K562 (cell line): ENCODE measurements around the gene ESPN. TPM values are rescaled to one million over a fixed set of nuclear protein-coding genes. Genes with fewer than 3 reads are reported as not detected.

Source experiments
- CBX3 ChIP-seq, 2 experiments: IDR thresholded peaks; 1 replicate in 1 of 2; 2 replicates in 1 of 2; pipeline ENCODE4 v1.6.1; 2012; ENCODE audit warnings: inconsistent platforms in 2 of 2, low read length in 2 of 2, borderline replicate concordance in 1 of 2, control low read depth in 1 of 2
- CREB3 ChIP-seq: fragments of 450-650 bp; conservative IDR thresholded peaks from 2 replicates; pipeline ENCODE4 v1.6.1; 2016; ENCODE audit warnings: missing genetic modification characterization, low read depth, mild to moderate bottlenecking, missing compliant biosample characterization, moderate library complexity
- ESRRB ChIP-seq: fragments of 250-450 bp; sonication (Bioruptor Pico); IDR thresholded peaks from 2 replicates; pipeline ENCODE4 v1.5.0; 2020; ENCODE audit warnings: mild to moderate bottlenecking, moderate library complexity, borderline replicate concordance
- GATAD2A ChIP-seq: fragments of 450-650 bp; IDR thresholded peaks from 2 replicates; pipeline ENCODE4 v1.6.1; 2017
- KLF13 ChIP-seq: fragments of 450-650 bp; IDR thresholded peaks from 2 replicates; pipeline ENCODE4 v1.6.1; 2016; ENCODE audit warnings: missing genetic modification characterization, low read depth, mild to moderate bottlenecking, missing compliant biosample characterization, moderate library complexity, borderline replicate concordance
- L3MBTL2 ChIP-seq: fragments of 450-650 bp; IDR thresholded peaks from 2 replicates; pipeline ENCODE4 v1.6.1; 2016; ENCODE audit warnings: mild to moderate bottlenecking, moderate library complexity
- NCOA2 ChIP-seq, 2 experiments: fragments of 450-650 bp; IDR thresholded peaks; 2 replicates each; pipeline ENCODE4 v1.6.1; 2018; ENCODE audit warnings: mild to moderate bottlenecking in 2 of 2, moderate library complexity in 1 of 2; ENCODE audit not compliant: partially characterized antibody in 2 of 2
- PCBP2 ChIP-seq: fragments of 200-400 bp; formaldehyde crosslinking; IDR thresholded peaks from 2 replicates; pipeline ENCODE4 v1.6.1; 2018; ENCODE audit warnings: low read length, low read depth, mild to moderate bottlenecking, moderate library complexity; ENCODE audit not compliant: poor library complexity, severe bottlenecking
- PHTF2 ChIP-seq: fragments of 250-450 bp; sonication (Bioruptor Pico); IDR thresholded peaks from 2 replicates; pipeline ENCODE4 v1.5.0; 2021; ENCODE audit warnings: mild to moderate bottlenecking
- SRF ChIP-seq, 2 experiments: fragments of 250-450, 450-650 bp in 1 of 2; sonication (Bioruptor Pico) in 1 of 2; sonication (generic) in 1 of 2; formaldehyde crosslinking; IDR thresholded peaks; 2 replicates each; pipeline versions ENCODE4 v1.5.0 to v1.5.1; 2020 to 2022; ENCODE audit warnings: mild to moderate bottlenecking in 1 of 2, missing genetic modification reagents in 1 of 2
- TAL1 ChIP-seq: fragments of 450-650 bp; IDR thresholded peaks from 2 replicates; pipeline ENCODE4 v1.6.1; 2016; ENCODE audit warnings: mild to moderate bottlenecking
- UBTF ChIP-seq, 2 experiments: IDR thresholded peaks; 2 replicates each; pipeline ENCODE4 v1.6.1; 2012; ENCODE audit warnings: improper control_type of control experiment in 2 of 2, low read depth in 2 of 2, low read length in 2 of 2, borderline replicate concordance in 1 of 2
- ZBTB17 ChIP-seq: fragments of 450-650 bp; formaldehyde crosslinking; IDR thresholded peaks from 2 replicates; pipeline ENCODE4 v1.4.0; 2020; ENCODE audit warnings: mild to moderate bottlenecking
- ZC3H8 ChIP-seq: fragments of 450-650 bp; IDR thresholded peaks from 2 replicates; pipeline ENCODE4 v1.6.1; 2017
- ZNF124 ChIP-seq: sonication (generic); formaldehyde crosslinking; IDR thresholded peaks from 2 replicates; pipeline ENCODE4 v1.8.1; 2022; ENCODE audit warnings: missing genetic modification reagents
- ZNF232 ChIP-seq: sonication (generic); formaldehyde crosslinking; IDR thresholded peaks from 2 replicates; pipeline ENCODE4 v1.8.0; 2022; ENCODE audit warnings: mild to moderate bottlenecking, missing genetic modification reagents
- ZNF282 ChIP-seq: sonication (generic); formaldehyde crosslinking; IDR thresholded peaks from 2 replicates; pipeline ENCODE4 v1.8.1; 2023; ENCODE audit warnings: missing genetic modification reagents
- ZNF398 ChIP-seq: fragments of 250-450 bp; sonication (Bioruptor Pico); IDR thresholded peaks from 2 replicates; pipeline ENCODE4 v1.8.0; 2021; ENCODE audit warnings: moderate library complexity, mild to moderate bottlenecking, inconsistent platforms
- ZNF449 ChIP-seq: fragments of 250-450 bp; sonication (Bioruptor Pico); IDR thresholded peaks from 2 replicates; pipeline ENCODE4 v1.8.0; 2022; ENCODE audit warnings: moderate library complexity, mild to moderate bottlenecking, inconsistent platforms
- ZNF512 ChIP-seq: IDR thresholded peaks from 2 replicates; pipeline ENCODE4 v1.6.1; 2016; ENCODE audit warnings: missing genetic modification characterization, missing compliant biosample characterization
- polyA plus RNA-seq, 8 experiments: library from polyadenylated mRNA; depleted of rRNA in 4 of 8; stranded (reverse) in 5 of 8; unstranded in 3 of 8; fragments of >200 nt; fragmentation: Nextera tagmentation in 2 of 8; fragmentation: Illumina TruSeq in 1 of 8; extraction: Ambion mirVana in 2 of 8; extraction: Trizol in 1 of 8; gene quantifications; 2 replicates each; pipeline versions ENCODE4 v1.2.1 to v1.2.3, GENCODE V29; 2011 to 2014; ENCODE audit warnings: inconsistent platforms in 1 of 8, missing spikeins in 1 of 8
- total RNA-seq, 7 experiments: library from RNA; depleted of rRNA in 6 of 7; stranded (reverse); fragments of >200 nt in 6 of 7; fragmentation: Illumina TruSeq in 2 of 7; extraction: Trizol in 2 of 7; gene quantifications; 2 replicates each; pipeline versions ENCODE4 v1.2.1 to v1.2.3, GENCODE V29; 2011 to 2021; ENCODE audit warnings: low replicate concordance in 1 of 7

Gene ESPN
- total and polyA plus RNA-seq, 9 of the 15 experiments (the other 6 are each of a cell fraction or from before 2014, with no cell fraction given) = 0.07 to 1.2 (median 0.45) TPM; not detected in 3

- TF ChIP-seq CBX3 (IDR thresholded peaks at IDR 0.05; ENCODE audit: borderline replicate concordance in 1 of 2, low read length in 2 of 2) (peak in 1 of 2 experiments; percentile 42; a peak in 1 of 3 replicates), KLF13 (tag) (no peak), ZNF232 (CRISPR knock-in tag) (no peak), UBTF (IDR thresholded peaks at IDR 0.05; ENCODE audit: borderline replicate concordance in 1 of 2, low read depth in 2 of 2, low read length in 2 of 2) (peak; percentile 67 to 71; a peak in 2 of 4 replicates), ZNF398 (CRISPR knock-in tag) (no peak), ZNF282 (CRISPR knock-in tag) (no peak), CREB3 (no peak), ESRRB (no peak), SRF (CRISPR knock-in tag; IDR thresholded peaks at IDR 0.05) (no peak), PCBP2 (no peak), L3MBTL2 (no peak), ZNF449 (CRISPR knock-in tag) (no peak), NCOA2 (IDR thresholded peaks at IDR 0.05; ENCODE audit: partially characterized antibody in 2 of 2) (no peak), ZNF512 (tag) (no peak), ZC3H8 (no peak), TAL1 (no peak), ZBTB17 (CRISPR knock-in tag) (0 out of 2 replicates have a peak, but pooled peaks have one; percentile 28), GATAD2A (no peak), ZNF124 (no peak), PHTF2 (CRISPR knock-in tag) (no peak)
Measured at GRCh38 chr1:6486433-6487011, 61.9 kb downstream of the ESPN start (continued).
